NCI-H524 (cell line): Measurements from ENCODE around the gene PRDM10.
"Not testable (repeated sequence)": the region's sequence is repeated elsewhere in the genome, so short reads cannot be mapped to it uniquely, and the experiment has no call there.

Source experiments
- DNase-seq, 2 experiments: peaks; one replicate each; lab custom pipeline; 2025; lab: John Stamatoyannopoulos, UW

PRDM10 gene

GRCh38 chr11:130015846-130016245 lies 13.2 kb upstream of the PRDM10 start:
- DNase-seq = not testable (repeated sequence)

- no peak for DNase-seq
Observed at GRCh38 chr11:130008326-130008725, 5.7 kb upstream of the PRDM10 start.

- DNase-seq = peak in 1 of 2 experiments; percentile 68
Observed at GRCh38 chr11:130006929-130007328, 4.3 kb upstream of the PRDM10 start.

- DNase-seq = no peak
Observed at GRCh38 chr11:130003717-130004001, 1.0 kb upstream of the PRDM10 start.

- DNase-seq = peak; percentile 92 to 97
Observed at GRCh38 chr11:130002846-130003716, 446 bp upstream of the PRDM10 start.

- DNase-seq = peak in 1 of 2 experiments; percentile 41
Observed at GRCh38 chr11:130001461-130002351, 929 bp downstream of the PRDM10 start.

GRCh38 chr11:130000552-130001176 lies 2.0 kb downstream of the PRDM10 start:
- no peak for DNase-seq

- no peak for DNase-seq
Observed at GRCh38 chr11:129999407-129999806, 3.2 kb downstream of the PRDM10 start.

GRCh38 chr11:129998905-129999304 lies 3.7 kb downstream of the PRDM10 start:
- DNase-seq = no peak

GRCh38 chr11:129998107-129998506 lies 4.5 kb downstream of the PRDM10 start:
- DNase-seq = peak in 1 of 2 experiments; percentile 25

- DNase-seq = no peak
Observed at GRCh38 chr11:129997513-129997912, 5.1 kb downstream of the PRDM10 start.

- DNase-seq = no peak
Observed at GRCh38 chr11:129996113-129996870, 6.3 kb downstream of the PRDM10 start.

GRCh38 chr11:129995163-129995562 lies 7.5 kb downstream of the PRDM10 start:
- no peak for DNase-seq

GRCh38 chr11:129992161-129992944 lies 10.3 kb downstream of the PRDM10 start:
- DNase-seq = peak; percentile 6 to 60

- DNase-seq = no peak
Observed at GRCh38 chr11:129989149-129989813, 13.4 kb downstream of the PRDM10 start.

- no peak for DNase-seq
Observed at GRCh38 chr11:129987950-129988349, 14.7 kb downstream of the PRDM10 start.

- DNase-seq = no peak
Observed at GRCh38 chr11:129985823-129986222, 16.8 kb downstream of the PRDM10 start.

GRCh38 chr11:129980086-129980485 lies 22.5 kb downstream of the PRDM10 start:
- no peak for DNase-seq

- no peak for DNase-seq
Observed at GRCh38 chr11:129979046-129979605, 23.5 kb downstream of the PRDM10 start.

GRCh38 chr11:129978447-129978846 lies 24.2 kb downstream of the PRDM10 start:
- DNase-seq = no peak
